Thyroid gland (tissue), 4 donors: ENCODE measurements around the gene NAV3. TPM values are rescaled to one million over a fixed set of nuclear protein-coding genes. Genes with fewer than 3 reads are reported as not detected.

Experiments
- DNase-seq, 2 donors: peaks; one replicate each; pipeline ENCODE4 v3.0.0-alpha.2; 2019
- H3K27ac ChIP-seq, 3 donors: fragments of 200-600 bp; sonication (generic); 1 replicate in 2 of 3; 2 replicates in 1 of 3; pipeline ENCODE4 v1.5.1; 2016 to 2019; ENCODE audit warnings: mild to moderate bottlenecking in 1 of 3, moderate library complexity in 1 of 3
- H3K27me3 ChIP-seq: fragments of 200-600 bp; sonication (generic); one replicate; pipeline ENCODE4 v1.5.1; 2019
- H3K36me3 ChIP-seq, 2 donors: fragments of 200-600 bp; sonication (generic); one replicate each; pipeline ENCODE4 v1.5.1; 2016 to 2019
- H3K4me1 ChIP-seq, 2 donors: fragments of 200-600 bp; sonication (generic); one replicate each; pipeline ENCODE4 v1.5.1; 2017 to 2019
- H3K4me3 ChIP-seq, 3 donors: fragments of 200-600 bp; sonication (generic); replicated peaks in 1 of 3; 1 replicate in 2 of 3; 2 replicates in 1 of 3; pipeline ENCODE4 v1.5.1; 2016; ENCODE audit warnings: mild to moderate bottlenecking in 1 of 3
- H3K9me3 ChIP-seq: fragments of 200-600 bp; sonication (generic); one replicate; pipeline ENCODE4 v1.5.1; 2017
- POLR2A ChIP-seq, 2 donors: fragments of 450-650 bp; IDR thresholded peaks; one replicate each; pipeline ENCODE4 v1.6.1; 2017; ENCODE audit warnings: antibody characterized with exemption in 2 of 2, mild to moderate bottlenecking in 2 of 2, moderate library complexity in 1 of 2
- WGBS, 2 donors: methylation state at CpG; one replicate each; pipeline ENCODE4 v1.1.5; 2017; 5-methylcytosine and 5-hydroxymethylcytosine counted together
- intact Hi-C: fragments of 100-400 bp; cut with DNase I; formaldehyde crosslinking; loops from one replicate; pipeline ENCODE4 v1.15.1; 2023
- total RNA-seq, 4 donors: library from RNA; depleted of rRNA; stranded (reverse); fragments of >200 nt; gene quantifications; one replicate each; pipeline ENCODE4 v1.2.3, GENCODE V29; 2016
- TF ChIP-seq, protein P1 (sequence below), 6 experiments: fragments of 200-600 bp in 3 of 6; fragments of 450-650 bp in 3 of 6; sonication (generic) in 3 of 6; IDR thresholded peaks; one replicate each; pipeline ENCODE4 v1.5.1; 2016 to 2019; ENCODE audit warnings: antibody characterized with exemption in 6 of 6, mild to moderate bottlenecking in 2 of 6, inconsistent platforms in 1 of 6, moderate library complexity in 1 of 6

The NAV3 gene
- total RNA-seq, 4 donors from 2014 or later, result 5.7 to 21.9 (median 7.6) TPM

DNA sequence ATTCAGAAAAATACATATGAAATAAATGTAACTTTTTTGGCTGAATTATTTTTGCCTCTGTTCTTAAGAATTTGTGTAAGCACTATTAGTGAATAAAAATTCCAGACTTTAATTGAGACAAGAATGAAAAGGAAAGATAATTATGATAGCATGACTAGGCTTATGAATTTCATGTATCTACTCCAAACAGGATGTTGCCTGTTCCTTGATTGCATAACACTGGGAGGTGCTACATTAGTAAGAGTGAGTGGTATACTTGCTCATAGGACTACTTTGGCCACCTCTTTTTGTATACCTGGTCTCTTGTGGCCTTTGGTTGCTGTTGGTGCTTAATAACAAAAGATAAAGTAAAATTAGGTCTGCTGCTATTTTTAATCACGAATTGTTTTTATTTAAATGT is 112.8 kb downstream of the NAV3 start:
- H3K27ac ChIP-seq, result no peak overlapping the region
- H3K9me3 ChIP-seq, result no peaks in the 10 kb centered on the region
- H3K36me3 ChIP-seq, result no peaks in the 10 kb centered on the region
- no peak overlapping the region for H3K4me3 ChIP-seq
- H3K4me1 ChIP-seq, result no peaks in the 10 kb centered on the region
- TF ChIP-seq, protein P1, sequence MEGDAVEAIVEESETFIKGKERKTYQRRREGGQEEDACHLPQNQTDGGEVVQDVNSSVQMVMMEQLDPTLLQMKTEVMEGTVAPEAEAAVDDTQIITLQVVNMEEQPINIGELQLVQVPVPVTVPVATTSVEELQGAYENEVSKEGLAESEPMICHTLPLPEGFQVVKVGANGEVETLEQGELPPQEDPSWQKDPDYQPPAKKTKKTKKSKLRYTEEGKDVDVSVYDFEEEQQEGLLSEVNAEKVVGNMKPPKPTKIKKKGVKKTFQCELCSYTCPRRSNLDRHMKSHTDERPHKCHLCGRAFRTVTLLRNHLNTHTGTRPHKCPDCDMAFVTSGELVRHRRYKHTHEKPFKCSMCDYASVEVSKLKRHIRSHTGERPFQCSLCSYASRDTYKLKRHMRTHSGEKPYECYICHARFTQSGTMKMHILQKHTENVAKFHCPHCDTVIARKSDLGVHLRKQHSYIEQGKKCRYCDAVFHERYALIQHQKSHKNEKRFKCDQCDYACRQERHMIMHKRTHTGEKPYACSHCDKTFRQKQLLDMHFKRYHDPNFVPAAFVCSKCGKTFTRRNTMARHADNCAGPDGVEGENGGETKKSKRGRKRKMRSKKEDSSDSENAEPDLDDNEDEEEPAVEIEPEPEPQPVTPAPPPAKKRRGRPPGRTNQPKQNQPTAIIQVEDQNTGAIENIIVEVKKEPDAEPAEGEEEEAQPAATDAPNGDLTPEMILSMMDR (IDR thresholded peaks at IDR 0.05), result no peak
- TF ChIP-seq POLR2A (IDR thresholded peaks at IDR 0.05), result no peak
- DNase-seq, result no peak
- 57 to 58% methylated on average over 1 of the region's 1 CpG for WGBS, 2 donors
- intact Hi-C loops, result no loop called here
- H3K27me3 ChIP-seq, result no peaks in the 10 kb centered on the region

- Histone ChIP-seq H3K4me1 (no peaks in the 10 kb centered on the region), H3K36me3 (no peaks in the 10 kb centered on the region), H3K9me3 (no peaks in the 10 kb centered on the region), H3K27ac (no peak overlapping the region), H3K4me3 (no peak overlapping the region), H3K27me3 (no peaks in the 10 kb centered on the region)
- DNase-seq, result no peak
- TF ChIP-seq, protein P1 (IDR thresholded peaks at IDR 0.05), result no peak
- TF ChIP-seq POLR2A (IDR thresholded peaks at IDR 0.05), result no peak
- 84% methylated on average over 2 of the region's 2 CpGs for WGBS, 2 donors
- intact Hi-C loops, result no loop called here
These were observed 115.9 kb downstream of the NAV3 start for GRCh38 chr12:77946541-77947061.

DNA sequence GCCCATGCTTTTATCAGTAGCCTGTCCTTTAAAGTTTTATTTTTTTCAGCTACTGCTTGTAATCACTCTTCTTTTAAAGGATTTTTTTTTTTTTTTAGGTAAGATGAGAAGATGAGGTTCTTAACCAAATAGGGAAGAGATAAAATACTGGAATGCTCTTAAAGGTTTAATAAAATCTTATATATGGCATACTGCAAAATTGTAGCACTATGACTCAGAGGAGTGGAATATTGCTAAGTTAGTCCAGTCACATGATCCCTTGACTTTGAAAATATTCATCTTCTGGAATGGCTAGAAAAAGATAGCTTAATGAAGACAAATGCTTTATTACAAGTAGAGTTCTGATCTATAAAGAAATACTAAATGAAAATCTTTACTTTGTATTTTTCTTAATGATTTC is 116.6 kb downstream of the NAV3 start:
- H3K27ac ChIP-seq, result no peak overlapping the region
- TF ChIP-seq POLR2A (IDR thresholded peaks at IDR 0.05), result no peak
- TF ChIP-seq, protein P1 (IDR thresholded peaks at IDR 0.05), result no peak
- no peaks in the 10 kb centered on the region for H3K4me1 ChIP-seq
- no peak for DNase-seq
- no peaks in the 10 kb centered on the region for H3K27me3 ChIP-seq
- intact Hi-C loops, result no loop called here
- H3K4me3 ChIP-seq, result no peak overlapping the region
- H3K9me3 ChIP-seq, result no peaks in the 10 kb centered on the region
- H3K36me3 ChIP-seq, result no peaks in the 10 kb centered on the region

DNA sequence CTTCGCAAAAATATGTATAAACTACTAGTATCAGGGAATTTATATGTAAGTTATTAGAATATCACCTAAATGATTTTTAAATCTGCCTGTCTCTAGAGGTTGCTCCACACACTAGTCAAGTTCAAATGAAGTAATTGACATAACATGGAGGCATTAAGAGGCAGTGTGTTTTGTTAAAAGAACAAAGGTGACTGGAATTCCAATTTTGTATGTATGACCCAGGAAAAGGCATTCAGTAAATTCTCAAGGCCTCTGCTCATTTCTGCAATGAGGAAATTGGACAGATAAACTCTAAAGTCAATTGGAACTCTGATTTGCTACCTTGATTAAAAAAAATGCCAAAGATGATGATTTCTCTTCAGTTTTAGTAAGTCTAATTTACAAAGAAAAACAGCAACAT is 117.1 kb downstream of the NAV3 start:
- TF ChIP-seq, protein P1 (IDR thresholded peaks at IDR 0.05), result no peak
- TF ChIP-seq POLR2A (IDR thresholded peaks at IDR 0.05), result no peak
- DNase-seq, result no peak
- intact Hi-C loops, result no loop called here
- H3K27ac ChIP-seq, result no peak overlapping the region
- H3K36me3 ChIP-seq, result no peaks in the 10 kb centered on the region
- H3K4me3 ChIP-seq, result no peak overlapping the region
- H3K27me3 ChIP-seq, result no peaks in the 10 kb centered on the region
- WGBS, 2 donors, result 93 to 94% methylated on average over 1 of the region's 1 CpG
- no peaks in the 10 kb centered on the region for H3K9me3 ChIP-seq
- no peaks in the 10 kb centered on the region for H3K4me1 ChIP-seq

DNA sequence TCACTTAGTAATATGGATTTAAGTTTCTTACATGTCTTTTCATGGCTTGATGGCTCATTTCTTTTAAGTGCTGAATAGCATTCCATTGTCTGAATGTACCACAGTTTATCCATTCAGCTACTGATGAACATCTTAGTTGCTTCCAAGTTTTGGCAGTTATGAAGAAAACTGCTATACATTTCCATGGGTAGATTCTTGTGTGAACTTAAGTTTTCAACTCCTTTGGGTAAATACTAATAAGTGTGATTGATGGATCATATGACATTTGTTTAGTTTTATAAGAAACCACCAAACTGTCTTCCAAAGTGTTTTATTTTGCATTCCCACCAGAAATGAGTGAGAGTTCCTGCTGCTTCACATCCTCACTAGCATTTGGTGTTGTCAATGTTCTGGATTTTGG is 119.2 kb downstream of the NAV3 start:
- intact Hi-C loops, result no loop called here

More for the DNA sequence above, 119.2 kb downstream of the NAV3 start:
- Histone ChIP-seq H3K9me3 (no peaks in the 10 kb centered on the region), H3K4me1 (no peaks in the 10 kb centered on the region), H3K27ac (no peak overlapping the region), H3K36me3 (no peaks in the 10 kb centered on the region), H3K27me3 (no peaks in the 10 kb centered on the region), H3K4me3 (no peak overlapping the region)
- TF ChIP-seq, protein P1 (IDR thresholded peaks at IDR 0.05), result no peak
- TF ChIP-seq POLR2A (IDR thresholded peaks at IDR 0.05), result no peak
- DNase-seq, result no peak
